ENCODE results near the gene MCTP2. TPM values are rescaled to one million over a fixed set of nuclear protein-coding genes. Genes with fewer than 3 reads are reported as not detected.

MCTP2 gene
- total RNA-seq, 1 experiment from 2014 or later = 1.3 TPM

DNA sequence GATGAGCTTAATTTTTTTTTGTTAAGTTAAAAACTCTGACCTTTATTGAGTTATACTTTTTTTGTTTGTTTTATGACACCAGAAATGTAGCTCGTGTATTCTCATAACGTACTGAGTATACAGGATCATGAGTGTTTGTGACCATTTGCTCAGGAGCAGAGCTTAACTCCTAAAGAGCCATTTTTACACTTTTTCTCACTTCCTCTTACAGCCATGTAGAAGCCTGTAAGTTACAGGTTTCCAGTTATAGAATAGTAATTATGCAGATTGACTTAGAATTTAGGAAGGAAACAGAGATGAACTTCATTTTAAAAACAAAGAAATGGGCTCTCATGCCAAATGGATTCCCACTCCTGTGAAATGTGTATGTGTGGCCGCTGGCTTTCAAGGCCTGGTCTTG lies 151.7 kb downstream of the MCTP2 start:
- Histone ChIP-seq H4K20me1 (ENCODE audit: control insufficient read depth, insufficient read depth, insufficient read length) (no peaks in the 10 kb centered on the region), H3K23me2 (ENCODE audit: insufficient read length, low read depth, low read length, poor library complexity, severe bottlenecking) (no peaks in the 10 kb centered on the region), H2AK5ac (ENCODE audit: insufficient read length, low read length) (no peak overlapping the region), H2BK5ac (ENCODE audit: insufficient read length, low read length) (no peak overlapping the region), H3K27me3 (ENCODE audit: insufficient read depth, low read length) (no peaks in the 10 kb centered on the region), H3K9me3 (ENCODE audit: control insufficient read depth, low read depth, low read length) (no peaks in the 10 kb centered on the region), H2AFZ (ENCODE audit: low read length) (no peak overlapping the region), H3K4me2 (ENCODE audit: insufficient read depth, insufficient read length, low read length) (no peak overlapping the region), H3K9ac (ENCODE audit: extremely low read depth, insufficient read length, low read length) (no peak overlapping the region), H3K14ac (ENCODE audit: insufficient read depth, low read length) (no peak overlapping the region), H3K23ac (ENCODE audit: insufficient read length, low read depth, low read length) (no peak overlapping the region), H2BK12ac (ENCODE audit: insufficient read length, low read depth, low read length) (no peak overlapping the region), H3K4me1 (ENCODE audit: insufficient read depth, low read length) (peaks cover 3% of the 10 kb centered on the region; the same call in 1 of the 2 replicates), H4K91ac (ENCODE audit: insufficient read length, low read depth, low read length) (no peak overlapping the region), H3K4ac (ENCODE audit: low read depth, low read length) (no peak overlapping the region), H4K8ac (replicated peaks; ENCODE audit: insufficient read length, low read depth, low read length) (no peak overlapping the region), H2BK15ac (ENCODE audit: low read depth, low read length) (no peak overlapping the region), H3T11ph (ENCODE audit: low read length) (no peak overlapping the region), H2BK20ac (ENCODE audit: low read depth, low read length, poor library complexity, severe bottlenecking) (no peak overlapping the region), H3K79me1 (ENCODE audit: insufficient read depth, low read depth, low read length, poor library complexity, severe bottlenecking) (no peaks in the 10 kb centered on the region), H3K27ac (ENCODE audit: insufficient read length, low read depth, low read length) (no peak overlapping the region), H2BK120ac (ENCODE audit: low read depth, low read length, poor library complexity, severe bottlenecking) (no peak overlapping the region), H3K79me2 (ENCODE audit: insufficient read depth, low read length) (no peaks in the 10 kb centered on the region), H3K18ac (ENCODE audit: insufficient read length, low read depth, low read length) (no peak overlapping the region), H4K5ac (ENCODE audit: insufficient read length, low read depth, low read length) (no peak overlapping the region), H3K56ac (ENCODE audit: insufficient read length, low read depth, low read length) (no peak overlapping the region)
- TF ChIP-seq, protein P1, sequence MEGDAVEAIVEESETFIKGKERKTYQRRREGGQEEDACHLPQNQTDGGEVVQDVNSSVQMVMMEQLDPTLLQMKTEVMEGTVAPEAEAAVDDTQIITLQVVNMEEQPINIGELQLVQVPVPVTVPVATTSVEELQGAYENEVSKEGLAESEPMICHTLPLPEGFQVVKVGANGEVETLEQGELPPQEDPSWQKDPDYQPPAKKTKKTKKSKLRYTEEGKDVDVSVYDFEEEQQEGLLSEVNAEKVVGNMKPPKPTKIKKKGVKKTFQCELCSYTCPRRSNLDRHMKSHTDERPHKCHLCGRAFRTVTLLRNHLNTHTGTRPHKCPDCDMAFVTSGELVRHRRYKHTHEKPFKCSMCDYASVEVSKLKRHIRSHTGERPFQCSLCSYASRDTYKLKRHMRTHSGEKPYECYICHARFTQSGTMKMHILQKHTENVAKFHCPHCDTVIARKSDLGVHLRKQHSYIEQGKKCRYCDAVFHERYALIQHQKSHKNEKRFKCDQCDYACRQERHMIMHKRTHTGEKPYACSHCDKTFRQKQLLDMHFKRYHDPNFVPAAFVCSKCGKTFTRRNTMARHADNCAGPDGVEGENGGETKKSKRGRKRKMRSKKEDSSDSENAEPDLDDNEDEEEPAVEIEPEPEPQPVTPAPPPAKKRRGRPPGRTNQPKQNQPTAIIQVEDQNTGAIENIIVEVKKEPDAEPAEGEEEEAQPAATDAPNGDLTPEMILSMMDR (conservative IDR thresholded peaks at IDR 0.05) = no peak
- H3K4me1 Mint-ChIP-seq = peaks cover 5 to 6% of the 10 kb centered on the region in 2 experiments
- no peak overlapping the region for H3K27ac Mint-ChIP-seq
- no CpG with 5 or more reads among the region's 3 CpGs for WGBS (ENCODE audit: extremely low coverage, insufficient read length, low lambda C conversion rate)
- no peaks in the 10 kb centered on the region for H3K9me3 Mint-ChIP-seq
- no peak for DNase-seq
- no peak overlapping the region for H3K4me3 Mint-ChIP-seq
- no peaks in the 10 kb centered on the region for H3K36me3 Mint-ChIP-seq (ENCODE audit: insufficient read depth in 1 of 3, low read depth in 3 of 3)
- H3K27me3 Mint-ChIP-seq (ENCODE audit: low read depth) = no peaks in the 10 kb centered on the region

All from H9 (cell line).